SK-N-SH (cell line): Measurements from ENCODE around the gene INSRR. TPM values are rescaled to one million over a fixed set of nuclear protein-coding genes. Genes with fewer than 3 reads are reported as not detected.

Source experiments
- CTCF ChIA-PET: fragments of 300-600, 350-600 bp; formaldehyde crosslinking; extraction: SDS; loops from one replicate; lab custom pipeline; 2021; lab: Yijun Ruan, JAX
- POLR2A ChIA-PET: fragments of 350-600 bp; sonication (Branson Sonifier 250); formaldehyde crosslinking; extraction: SDS; loops from one replicate; lab custom pipeline; 2020; ENCODE audit warnings: antibody characterized with exemption, inconsistent platforms; lab: Yijun Ruan, JAX
- DNase-seq: peaks from one replicate; pipeline ENCODE4 v3.0.0; 2012
- H2AFZ ChIP-seq: fragments of 200-600 bp; sonication (generic); 2 replicates; pipeline ENCODE4 v1.8.1; 2016; ENCODE audit warnings: antibody characterized with exemption, mild to moderate bottlenecking, low read depth
- H3F3A ChIP-seq: fragments of 200-600 bp; sonication (generic); replicated peaks from 2 replicates; pipeline ENCODE3; 2016; ENCODE audit warnings: antibody characterized with exemption, mild to moderate bottlenecking; ENCODE audit not compliant: insufficient read depth
- H3K27ac ChIP-seq, 2 experiments: fragments of 200-500 bp in 1 of 2; fragments of 200-600 bp in 1 of 2; sonication (Bioruptor generic) in 1 of 2; sonication (generic), shearing (Covaris generic) in 1 of 2; 2 replicates each; pipeline versions ENCODE4 v1.5.1 to v1.6.1; 2014 to 2016; ENCODE audit warnings: low read depth in 2 of 2, inconsistent platforms in 1 of 2, low read length in 1 of 2, mild to moderate bottlenecking in 1 of 2, mixed read lengths in 1 of 2
- H3K27me3 ChIP-seq: fragments of 200-600 bp; sonication (generic), shearing (Covaris generic); 2 replicates; pipeline ENCODE4 v1.6.1; 2016; ENCODE audit warnings: mixed run types; ENCODE audit not compliant: insufficient read depth
- H3K36me3 ChIP-seq, 2 experiments: fragments of 200-500 bp in 1 of 2; fragments of 200-600 bp in 1 of 2; sonication (Bioruptor generic) in 1 of 2; sonication (generic) in 1 of 2; replicated peaks in 1 of 2; 2 replicates each; pipeline versions ENCODE3 to v1.5.1; 2014 to 2016; ENCODE audit warnings: low read length in 1 of 2, mild to moderate bottlenecking in 1 of 2; ENCODE audit not compliant: insufficient read depth in 2 of 2, control insufficient read depth in 1 of 2
- H3K4me1 ChIP-seq, 2 experiments: fragments of 200-500 bp in 1 of 2; fragments of 200-600 bp in 1 of 2; sonication (Bioruptor generic) in 1 of 2; sonication (generic), shearing (Covaris generic) in 1 of 2; 2 replicates each; pipeline versions ENCODE4 v1.5.1 to v1.6.1; 2014 to 2016; ENCODE audit warnings: low read depth in 1 of 2, low read length in 1 of 2, mixed run types in 1 of 2; ENCODE audit not compliant: insufficient read depth in 2 of 2, control insufficient read depth in 1 of 2
- H3K4me2 ChIP-seq: fragments of 200-600 bp; sonication (generic), shearing (Covaris generic); 2 replicates; pipeline ENCODE4 v1.6.1; 2017; ENCODE audit warnings: mixed run types
- H3K4me3 ChIP-seq, 2 experiments: fragments of 200-500 bp in 1 of 2; fragments of 200-600 bp in 1 of 2; sonication (Bioruptor generic) in 1 of 2; sonication (generic), shearing (Covaris generic) in 1 of 2; 2 replicates each; pipeline versions ENCODE4 v1.5.1 to v1.8.1; 2014 to 2016; ENCODE audit warnings: low read depth in 2 of 2, inconsistent platforms in 1 of 2, low read length in 1 of 2, mild to moderate bottlenecking in 1 of 2, mixed read lengths in 1 of 2, moderate library complexity in 1 of 2
- H3K79me2 ChIP-seq: fragments of 200-600 bp; sonication (generic); 2 replicates; pipeline ENCODE4 v1.8.1; 2017; ENCODE audit warnings: mild to moderate bottlenecking; ENCODE audit not compliant: insufficient read depth
- H3K9ac ChIP-seq: fragments of 200-600 bp; sonication (generic); 2 replicates; pipeline ENCODE4 v1.6.1; 2017; ENCODE audit warnings: mixed run types
- H3K9me2 ChIP-seq: fragments of 200-600 bp; sonication (generic); 2 replicates; pipeline ENCODE4 v1.6.1; 2017; ENCODE audit warnings: mixed run types
- H3K9me3 ChIP-seq: fragments of 200-600 bp; sonication (generic); 2 replicates; pipeline ENCODE4 v1.6.1; 2017; ENCODE audit warnings: mixed run types, mild to moderate bottlenecking, moderate library complexity
- H4K20me1 ChIP-seq: fragments of 200-600 bp; sonication (generic); 2 replicates; pipeline ENCODE4 v1.6.1; 2017; ENCODE audit warnings: mild to moderate bottlenecking, mixed run types; ENCODE audit not compliant: insufficient read depth
- EP300 ChIP-seq, 2 experiments: IDR thresholded peaks; 2 replicates each; pipeline versions ENCODE4 v1.4.0 to v1.6.1; 2012; ENCODE audit warnings: borderline replicate concordance in 1 of 2, low read depth in 1 of 2, low read length in 1 of 2
- FOXM1 ChIP-seq: IDR thresholded peaks from 2 replicates; pipeline ENCODE4 v1.4.0; 2012; ENCODE audit warnings: low read depth, mild to moderate bottlenecking
- GABPA ChIP-seq: IDR thresholded peaks from 2 replicates; pipeline ENCODE4 v1.4.0; 2012; ENCODE audit warnings: low read depth, mild to moderate bottlenecking
- GATA2 ChIP-seq: sonication (generic); formaldehyde crosslinking; IDR thresholded peaks from 2 replicates; pipeline ENCODE4 v1.5.0; 2020; ENCODE audit warnings: mild to moderate bottlenecking, missing genetic modification reagents
- JUND ChIP-seq: IDR thresholded peaks from 2 replicates; pipeline ENCODE4 v1.4.0; 2012
- MXI1 ChIP-seq: IDR thresholded peaks from 2 replicates; pipeline ENCODE4 v1.6.1; 2012; ENCODE audit warnings: mild to moderate bottlenecking, low read depth, low read length, improper control_type of control experiment
- NFIC ChIP-seq: IDR thresholded peaks from 2 replicates; pipeline ENCODE4 v1.4.0; 2012; ENCODE audit warnings: borderline replicate concordance
- REST ChIP-seq: IDR thresholded peaks from 2 replicates; pipeline ENCODE4 v1.6.1; 2012; ENCODE audit warnings: mild to moderate bottlenecking, low read depth, low read length, moderate library complexity
- RXRA ChIP-seq: IDR thresholded peaks from 2 replicates; pipeline ENCODE4 v1.4.0; 2012; ENCODE audit warnings: low read depth, mild to moderate bottlenecking, borderline replicate concordance
- SMC3 ChIP-seq: IDR thresholded peaks from 2 replicates; pipeline ENCODE4 v1.6.1; 2012; ENCODE audit warnings: low read depth, low read length, improper control_type of control experiment
- TAF1 ChIP-seq: IDR thresholded peaks from 2 replicates; pipeline ENCODE4 v1.6.1; 2012; ENCODE audit warnings: low read depth, mild to moderate bottlenecking, low read length, moderate library complexity, borderline replicate concordance
- TEAD4 ChIP-seq: IDR thresholded peaks from 2 replicates; pipeline ENCODE4 v1.4.0; 2012; ENCODE audit warnings: mild to moderate bottlenecking, borderline replicate concordance; ENCODE audit not compliant: insufficient read depth
- USF2 ChIP-seq: fragments of 150-350 bp; IDR thresholded peaks from 2 replicates; pipeline ENCODE4 v1.6.1; 2017; ENCODE audit warnings: antibody characterized with exemption, low read length, low read depth, borderline replicate concordance
- YY1 ChIP-seq: IDR thresholded peaks from 2 replicates; pipeline ENCODE4 v1.4.0; 2012; ENCODE audit warnings: low read depth, mild to moderate bottlenecking
- WGBS: methylation state at CpG from one replicate; pipeline ENCODE4 v1.1.6; 2017; ENCODE audit warnings: low lambda C conversion rate; 5-methylcytosine and 5-hydroxymethylcytosine counted together
- polyA plus RNA-seq, 3 experiments: library from polyadenylated mRNA; depleted of rRNA; stranded (reverse); fragments of >200 nt; gene quantifications; 2 replicates each; pipeline ENCODE4 v1.2.3, GENCODE V29; 2012
- TF ChIP-seq, protein P1 (sequence below): IDR thresholded peaks from 2 replicates; pipeline ENCODE4 v1.4.0; 2012; ENCODE audit warnings: low read depth, borderline replicate concordance
- TF ChIP-seq, protein P2 (sequence below): fragments of 150-350 bp; IDR thresholded peaks from 2 replicates; pipeline ENCODE4 v1.6.1; 2016; ENCODE audit warnings: mild to moderate bottlenecking, low read depth, low read length
- TF ChIP-seq, protein P3 (sequence below): fragments of 200-600 bp; sonication (generic); IDR thresholded peaks from 2 replicates; pipeline ENCODE4 v1.6.1; 2017; ENCODE audit warnings: antibody characterized with exemption, mild to moderate bottlenecking, moderate library complexity
- TF ChIP-seq, protein P4 (sequence below): IDR thresholded peaks from 2 replicates; pipeline ENCODE4; 2012

The INSRR gene
- polyA plus RNA-seq, 1 of the 3 experiments (the other 2 are of a cell fraction): 0.20 TPM

- TF ChIP-seq, protein P1, sequence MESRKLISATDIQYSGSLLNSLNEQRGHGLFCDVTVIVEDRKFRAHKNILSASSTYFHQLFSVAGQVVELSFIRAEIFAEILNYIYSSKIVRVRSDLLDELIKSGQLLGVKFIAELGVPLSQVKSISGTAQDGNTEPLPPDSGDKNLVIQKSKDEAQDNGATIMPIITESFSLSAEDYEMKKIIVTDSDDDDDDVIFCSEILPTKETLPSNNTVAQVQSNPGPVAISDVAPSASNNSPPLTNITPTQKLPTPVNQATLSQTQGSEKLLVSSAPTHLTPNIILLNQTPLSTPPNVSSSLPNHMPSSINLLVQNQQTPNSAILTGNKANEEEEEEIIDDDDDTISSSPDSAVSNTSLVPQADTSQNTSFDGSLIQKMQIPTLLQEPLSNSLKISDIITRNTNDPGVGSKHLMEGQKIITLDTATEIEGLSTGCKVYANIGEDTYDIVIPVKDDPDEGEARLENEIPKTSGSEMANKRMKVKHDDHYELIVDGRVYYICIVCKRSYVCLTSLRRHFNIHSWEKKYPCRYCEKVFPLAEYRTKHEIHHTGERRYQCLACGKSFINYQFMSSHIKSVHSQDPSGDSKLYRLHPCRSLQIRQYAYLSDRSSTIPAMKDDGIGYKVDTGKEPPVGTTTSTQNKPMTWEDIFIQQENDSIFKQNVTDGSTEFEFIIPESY: no peak
- no peak for TF ChIP-seq TAF1
- TF ChIP-seq, all 33 proteins: peak for 0
Observed at GRCh38 chr1:156822680-156823079, 36.2 kb downstream of the INSRR start (continued).

GRCh38 chr1:156821801-156822200, 37.1 kb downstream of the INSRR start:
- no peak overlapping the region for H2AFZ ChIP-seq
- ChIA-PET POLR2A (no interaction called here), CTCF (interaction anchor here (1.2 to 3.9 kb wide), 5 partner anchors 16 to 106 kb away, joined by 3 to 25 read pairs (median 4); partner anchors contain the start of gene NTRK1)
- no peak overlapping the region for H3K4me3 ChIP-seq
- no peaks in the 10 kb centered on the region for H3K9me2 ChIP-seq
- H3K36me3 ChIP-seq: no peaks in the 10 kb centered on the region
- H3K4me2 ChIP-seq: no peak overlapping the region
- TF ChIP-seq MXI1 (no peak), USF2 (no peak), SMC3 (no peak), FOXM1 (no peak), JUND (no peak), TEAD4 (no peak), GATA2 (CRISPR knock-in tag) (no peak), YY1 (no peak), EP300 (IDR thresholded peaks at IDR 0.05; ENCODE audit: borderline replicate concordance in 1 of 2, low read depth in 1 of 2, low read length in 1 of 2) (no peak), RXRA (no peak), GABPA (no peak), REST (no peak), NFIC (no peak)
- TF ChIP-seq, protein P2, sequence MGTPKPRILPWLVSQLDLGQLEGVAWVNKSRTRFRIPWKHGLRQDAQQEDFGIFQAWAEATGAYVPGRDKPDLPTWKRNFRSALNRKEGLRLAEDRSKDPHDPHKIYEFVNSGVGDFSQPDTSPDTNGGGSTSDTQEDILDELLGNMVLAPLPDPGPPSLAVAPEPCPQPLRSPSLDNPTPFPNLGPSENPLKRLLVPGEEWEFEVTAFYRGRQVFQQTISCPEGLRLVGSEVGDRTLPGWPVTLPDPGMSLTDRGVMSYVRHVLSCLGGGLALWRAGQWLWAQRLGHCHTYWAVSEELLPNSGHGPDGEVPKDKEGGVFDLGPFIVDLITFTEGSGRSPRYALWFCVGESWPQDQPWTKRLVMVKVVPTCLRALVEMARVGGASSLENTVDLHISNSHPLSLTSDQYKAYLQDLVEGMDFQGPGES: no peak
- TF ChIP-seq, protein P3, sequence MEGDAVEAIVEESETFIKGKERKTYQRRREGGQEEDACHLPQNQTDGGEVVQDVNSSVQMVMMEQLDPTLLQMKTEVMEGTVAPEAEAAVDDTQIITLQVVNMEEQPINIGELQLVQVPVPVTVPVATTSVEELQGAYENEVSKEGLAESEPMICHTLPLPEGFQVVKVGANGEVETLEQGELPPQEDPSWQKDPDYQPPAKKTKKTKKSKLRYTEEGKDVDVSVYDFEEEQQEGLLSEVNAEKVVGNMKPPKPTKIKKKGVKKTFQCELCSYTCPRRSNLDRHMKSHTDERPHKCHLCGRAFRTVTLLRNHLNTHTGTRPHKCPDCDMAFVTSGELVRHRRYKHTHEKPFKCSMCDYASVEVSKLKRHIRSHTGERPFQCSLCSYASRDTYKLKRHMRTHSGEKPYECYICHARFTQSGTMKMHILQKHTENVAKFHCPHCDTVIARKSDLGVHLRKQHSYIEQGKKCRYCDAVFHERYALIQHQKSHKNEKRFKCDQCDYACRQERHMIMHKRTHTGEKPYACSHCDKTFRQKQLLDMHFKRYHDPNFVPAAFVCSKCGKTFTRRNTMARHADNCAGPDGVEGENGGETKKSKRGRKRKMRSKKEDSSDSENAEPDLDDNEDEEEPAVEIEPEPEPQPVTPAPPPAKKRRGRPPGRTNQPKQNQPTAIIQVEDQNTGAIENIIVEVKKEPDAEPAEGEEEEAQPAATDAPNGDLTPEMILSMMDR: no peak
- TF ChIP-seq, protein P4, sequence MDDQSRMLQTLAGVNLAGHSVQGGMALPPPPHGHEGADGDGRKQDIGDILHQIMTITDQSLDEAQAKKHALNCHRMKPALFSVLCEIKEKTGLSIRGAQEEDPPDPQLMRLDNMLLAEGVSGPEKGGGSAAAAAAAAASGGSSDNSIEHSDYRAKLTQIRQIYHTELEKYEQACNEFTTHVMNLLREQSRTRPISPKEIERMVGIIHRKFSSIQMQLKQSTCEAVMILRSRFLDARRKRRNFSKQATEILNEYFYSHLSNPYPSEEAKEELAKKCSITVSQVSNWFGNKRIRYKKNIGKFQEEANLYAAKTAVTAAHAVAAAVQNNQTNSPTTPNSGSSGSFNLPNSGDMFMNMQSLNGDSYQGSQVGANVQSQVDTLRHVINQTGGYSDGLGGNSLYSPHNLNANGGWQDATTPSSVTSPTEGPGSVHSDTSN: no peak
- H3K9me3 ChIP-seq: no peaks in the 10 kb centered on the region
- no peak overlapping the region for H3K27ac ChIP-seq
- H3K27me3 ChIP-seq: no peaks in the 10 kb centered on the region
- no peak for DNase-seq
- H3K4me1 ChIP-seq: no peaks in the 10 kb centered on the region
- H4K20me1 ChIP-seq: no peaks in the 10 kb centered on the region
- no peaks in the 10 kb centered on the region for H3F3A ChIP-seq
- H3K9ac ChIP-seq: no peak overlapping the region
- no peaks in the 10 kb centered on the region for H3K79me2 ChIP-seq
- WGBS: 73% methylated on average over 4 of the region's 4 CpGs
